Measurements from ENCODE around the gene SPI1.

- TF ChIP-seq CTCF (IDR thresholded peaks at IDR 0.05) (no peak), POLR2AphosphoS5 (IDR thresholded peaks at IDR 0.05; ENCODE audit: low read depth, low read length) (no peak), SIN3A (IDR thresholded peaks at IDR 0.05; ENCODE audit: borderline replicate concordance, insufficient read depth, low read depth, low read length) (no peak)
Measured at GRCh38 chr11:47328449-47329390, 49.6 kb downstream of the SPI1 start.
